ENCODE data around the gene FRMD3. TPM values are rescaled to one million over a fixed set of nuclear protein-coding genes. Genes with fewer than 3 reads are reported as not detected.

Gene FRMD3
- total RNA-seq, 4 donors from 2014 or later: 7.9 to 13.4 (median 11.8) TPM

DNA sequence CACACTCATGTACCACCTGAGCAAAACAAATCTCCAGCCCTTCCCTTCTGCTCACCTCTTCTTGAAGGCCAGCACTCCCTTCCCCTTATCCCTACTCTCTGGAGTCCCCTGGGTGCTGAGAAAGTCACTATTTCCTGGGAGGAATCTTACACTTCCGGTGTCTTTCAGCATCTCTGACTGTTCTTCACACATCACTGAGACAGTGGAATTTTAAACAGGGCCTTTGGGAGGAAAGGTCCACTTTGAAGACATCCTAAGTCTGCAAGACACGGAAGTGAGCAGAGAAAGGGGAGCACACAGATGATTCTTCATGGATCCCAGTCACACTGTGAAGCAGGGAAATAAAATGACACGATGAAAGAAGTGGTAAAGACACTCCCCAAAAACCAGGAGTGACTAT is 25.6 kb downstream of the FRMD3 start:
- 81% methylated on average over 3 of the region's 3 CpGs for WGBS
- H3K27ac ChIP-seq (replicated peaks in 1 of 4): no peak overlapping the region
- DNase-seq (ENCODE audit: extremely low spot score): no peak
- H3K27me3 ChIP-seq: no peaks in the 10 kb centered on the region
- H3K36me3 ChIP-seq: no peaks in the 10 kb centered on the region
- TF ChIP-seq POLR2A (IDR thresholded peaks at IDR 0.05; ENCODE audit: low read depth) (no peak), CTCF (IDR thresholded peaks at IDR 0.05) (no peak), EP300 (IDR thresholded peaks at IDR 0.05) (no peak), POLR2AphosphoS5 (IDR thresholded peaks at IDR 0.05) (no peak)
- H3K4me1 ChIP-seq: peaks cover 0 to 23% (median 5%) of the 10 kb centered on the region in 4 donors
- H3K4me3 ChIP-seq: no peak overlapping the region
- intact Hi-C loops (cut with DNase I): no loop called here
- no peaks in the 10 kb centered on the region for H3K9me3 ChIP-seq

DNA sequence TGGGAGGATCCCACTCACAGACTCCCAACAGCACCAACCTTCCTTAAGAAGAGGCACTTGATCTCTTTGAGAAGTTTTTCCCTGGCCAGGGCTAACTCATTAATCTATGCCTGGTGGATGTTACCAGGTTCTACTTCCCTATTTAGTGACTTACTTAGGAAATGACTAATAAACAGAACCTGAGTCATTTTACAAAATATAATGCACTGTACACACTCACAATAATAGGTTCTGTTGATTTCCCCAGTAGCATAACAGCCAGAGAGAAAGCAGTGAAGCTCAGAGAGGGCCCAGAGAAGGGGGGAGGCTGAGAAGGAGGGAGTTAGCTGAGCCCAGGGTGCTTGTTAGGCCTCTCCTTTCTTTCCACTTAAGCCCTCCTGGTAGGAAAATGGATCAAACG is 27.1 kb downstream of the FRMD3 start:
- no peak overlapping the region for H3K27ac ChIP-seq (replicated peaks in 1 of 4)
- WGBS: 68% methylated on average over 1 of the region's 1 CpG
- intact Hi-C loops (cut with DNase I): no loop called here
- H3K4me1 ChIP-seq: peaks cover 0 to 23% (median 5%) of the 10 kb centered on the region in 4 donors
- no peaks in the 10 kb centered on the region for H3K9me3 ChIP-seq
- no peaks in the 10 kb centered on the region for H3K36me3 ChIP-seq
- no peak for TF ChIP-seq POLR2A (IDR thresholded peaks at IDR 0.05; ENCODE audit: low read depth)
- no peak for TF ChIP-seq CTCF (IDR thresholded peaks at IDR 0.05)
- TF ChIP-seq EP300 (IDR thresholded peaks at IDR 0.05): no peak
- TF ChIP-seq POLR2AphosphoS5 (IDR thresholded peaks at IDR 0.05): no peak
- no peak overlapping the region for H3K4me3 ChIP-seq
- DNase-seq (ENCODE audit: extremely low spot score): no peak
- no peaks in the 10 kb centered on the region for H3K27me3 ChIP-seq

GRCh38 chr9:83509402-83509801 is 28.8 kb downstream of the FRMD3 start:
- 67% methylated on average over 8 of the region's 8 CpGs for whole genome bisulfite sequencing
- intact Hi-C loops (cut with DNase I): no loop called here
- Histone ChIP-seq H3K4me3 (no peak overlapping the region), H3K9me3 (no peaks in the 10 kb centered on the region), H3K36me3 (no peaks in the 10 kb centered on the region), H3K27me3 (no peaks in the 10 kb centered on the region), H3K4me1 (peaks cover 0 to 23% (median 5%) of the 10 kb centered on the region in 4 donors), H3K27ac (replicated peaks in 1 of 4) (no peak overlapping the region)
- no peak for TF ChIP-seq POLR2A (IDR thresholded peaks at IDR 0.05; ENCODE audit: low read depth)
- no peak for TF ChIP-seq CTCF (IDR thresholded peaks at IDR 0.05)
- TF ChIP-seq EP300 (IDR thresholded peaks at IDR 0.05): no peak
- no peak for TF ChIP-seq POLR2AphosphoS5 (IDR thresholded peaks at IDR 0.05)
- no peak for DNase-seq (ENCODE audit: extremely low spot score)

- intact Hi-C loops (cut with DNase I): no loop called here
- Histone ChIP-seq H3K36me3 (no peaks in the 10 kb centered on the region), H3K27ac (replicated peaks in 1 of 4) (no peak overlapping the region), H3K4me3 (no peak overlapping the region), H3K27me3 (no peaks in the 10 kb centered on the region), H3K4me1 (peaks cover 0 to 23% (median 5%) of the 10 kb centered on the region in 4 donors), H3K9me3 (no peaks in the 10 kb centered on the region)
- DNase-seq (ENCODE audit: extremely low spot score): no peak
- 88% methylated on average over 4 of the region's 4 CpGs for WGBS
- no peak for TF ChIP-seq POLR2A (IDR thresholded peaks at IDR 0.05; ENCODE audit: low read depth)
- no peak for TF ChIP-seq CTCF (IDR thresholded peaks at IDR 0.05)
- no peak for TF ChIP-seq POLR2AphosphoS5 (IDR thresholded peaks at IDR 0.05)
- no peak for TF ChIP-seq EP300 (IDR thresholded peaks at IDR 0.05)
These were observed 30.1 kb downstream of the FRMD3 start for GRCh38 chr9:83508067-83508466.

GRCh38 chr9:83505282-83505681 is 32.9 kb downstream of the FRMD3 start:
- Histone ChIP-seq H3K27me3 (no peaks in the 10 kb centered on the region), H3K4me3 (no peak overlapping the region), H3K4me1 (peaks cover 0 to 15% (median 5%) of the 10 kb centered on the region in 4 donors), H3K27ac (replicated peaks in 1 of 4) (no peak overlapping the region), H3K36me3 (no peaks in the 10 kb centered on the region), H3K9me3 (no peaks in the 10 kb centered on the region)
- no peak for DNase-seq (ENCODE audit: extremely low spot score)
- 43% methylated on average over 4 of the region's 4 CpGs for WGBS
- intact Hi-C loops (cut with DNase I): no loop called here
- TF ChIP-seq POLR2A (IDR thresholded peaks at IDR 0.05; ENCODE audit: low read depth) (no peak), EP300 (IDR thresholded peaks at IDR 0.05) (no peak), CTCF (IDR thresholded peaks at IDR 0.05) (no peak)
